Hepatocyte (in vitro differentiated cells): ENCODE data around the gene CROCC2. TPM values are rescaled to one million over a fixed set of nuclear protein-coding genes. Genes with fewer than 3 reads are reported as not detected.

ENCODE experiments used
- DNase-seq: peaks from one replicate; pipeline ENCODE4 v3.0.0-alpha.2; 2016; ENCODE audit warnings: low spot score
- H2AFZ ChIP-seq: fragments of 200-600 bp; sonication (generic); 2 replicates; pipeline ENCODE4 v1.6.0; 2016; ENCODE audit warnings: antibody characterized with exemption, mild to moderate bottlenecking
- H3K27ac ChIP-seq: fragments of 200-600 bp; sonication (generic); 2 replicates; pipeline ENCODE4 v1.5.1; 2016; ENCODE audit warnings: mild to moderate bottlenecking
- H3K27me3 ChIP-seq: fragments of 200-600 bp; sonication (generic); 2 replicates; pipeline ENCODE4 v1.6.1; 2016
- H3K36me3 ChIP-seq: fragments of 200-600 bp; sonication (generic); replicated peaks from 2 replicates; pipeline ENCODE4 v1.5.1; 2016; ENCODE audit warnings: low read depth; ENCODE audit not compliant: insufficient read depth
- H3K4me1 ChIP-seq: fragments of 200-600 bp; sonication (generic); 2 replicates; pipeline ENCODE4 v1.5.1; 2016; ENCODE audit warnings: mild to moderate bottlenecking, moderate library complexity; ENCODE audit not compliant: insufficient read depth
- H3K4me2 ChIP-seq: fragments of 200-600 bp; sonication (generic); 2 replicates; pipeline ENCODE4 v1.6.0; 2016
- H3K4me3 ChIP-seq: fragments of 200-600 bp; sonication (generic); 2 replicates; pipeline ENCODE4 v1.5.1; 2016; ENCODE audit warnings: mild to moderate bottlenecking
- H3K79me2 ChIP-seq: fragments of 200-600 bp; sonication (generic); 2 replicates; pipeline ENCODE4 v1.6.0; 2017; ENCODE audit warnings: mild to moderate bottlenecking
- H3K9me2 ChIP-seq: fragments of 200-600 bp; sonication (generic); replicated peaks from 2 replicates; pipeline ENCODE4 v1.6.0; 2017; ENCODE audit warnings: mild to moderate bottlenecking; ENCODE audit not compliant: insufficient read depth
- H3K9me3 ChIP-seq: fragments of 200-600 bp; sonication (generic); 2 replicates; pipeline ENCODE4 v1.5.1; 2016; ENCODE audit warnings: low read depth, mild to moderate bottlenecking
- H4K20me1 ChIP-seq: fragments of 200-600 bp; sonication (generic); 2 replicates; pipeline ENCODE4 v1.6.0; 2016; ENCODE audit warnings: mild to moderate bottlenecking; ENCODE audit not compliant: insufficient read depth, poor library complexity, severe bottlenecking
- EZH2 ChIP-seq: fragments of 200-600 bp; sonication (generic); IDR thresholded peaks from 2 replicates; pipeline ENCODE4 v1.6.1; 2016; ENCODE audit warnings: antibody characterized with exemption, mild to moderate bottlenecking, borderline replicate concordance
- EZH2phosphoT487 ChIP-seq: fragments of 200-600 bp; sonication (generic); IDR thresholded peaks from one replicate; pipeline ENCODE4 v1.6.1; 2018; ENCODE audit warnings: antibody characterized with exemption, mild to moderate bottlenecking, low read depth, moderate library complexity; ENCODE audit not compliant: unreplicated experiment, severe bottlenecking
- WGBS: methylation state at CpG from one replicate; pipeline ENCODE4 v1.1.6; 2016; ENCODE audit warnings: low lambda C conversion rate; ENCODE audit errors: missing lambda C conversion rate; 5-methylcytosine and 5-hydroxymethylcytosine counted together
- polyA plus RNA-seq: library from polyadenylated mRNA; unstranded; fragments of >200 nt; fragmentation: Nextera tagmentation; extraction: Ambion mirVana; gene quantifications from 2 replicates; pipeline ENCODE4 v1.2.1, GENCODE V29; 2016
- total RNA-seq: library from RNA; depleted of rRNA; stranded (reverse); fragments of >200 nt; gene quantifications from 2 replicates; pipeline ENCODE4 v1.2.3, GENCODE V29; 2014
- TF ChIP-seq, protein P1 (sequence below): fragments of 200-600 bp; sonication (generic); IDR thresholded peaks from 2 replicates; pipeline ENCODE4 v1.5.1; 2016; ENCODE audit warnings: antibody characterized with exemption, mild to moderate bottlenecking; ENCODE audit not compliant: poor library complexity

The CROCC2 gene
- total and polyA plus RNA-seq, 2 experiments from 2014 or later = 0.04 to 0.10 TPM

DNA sequence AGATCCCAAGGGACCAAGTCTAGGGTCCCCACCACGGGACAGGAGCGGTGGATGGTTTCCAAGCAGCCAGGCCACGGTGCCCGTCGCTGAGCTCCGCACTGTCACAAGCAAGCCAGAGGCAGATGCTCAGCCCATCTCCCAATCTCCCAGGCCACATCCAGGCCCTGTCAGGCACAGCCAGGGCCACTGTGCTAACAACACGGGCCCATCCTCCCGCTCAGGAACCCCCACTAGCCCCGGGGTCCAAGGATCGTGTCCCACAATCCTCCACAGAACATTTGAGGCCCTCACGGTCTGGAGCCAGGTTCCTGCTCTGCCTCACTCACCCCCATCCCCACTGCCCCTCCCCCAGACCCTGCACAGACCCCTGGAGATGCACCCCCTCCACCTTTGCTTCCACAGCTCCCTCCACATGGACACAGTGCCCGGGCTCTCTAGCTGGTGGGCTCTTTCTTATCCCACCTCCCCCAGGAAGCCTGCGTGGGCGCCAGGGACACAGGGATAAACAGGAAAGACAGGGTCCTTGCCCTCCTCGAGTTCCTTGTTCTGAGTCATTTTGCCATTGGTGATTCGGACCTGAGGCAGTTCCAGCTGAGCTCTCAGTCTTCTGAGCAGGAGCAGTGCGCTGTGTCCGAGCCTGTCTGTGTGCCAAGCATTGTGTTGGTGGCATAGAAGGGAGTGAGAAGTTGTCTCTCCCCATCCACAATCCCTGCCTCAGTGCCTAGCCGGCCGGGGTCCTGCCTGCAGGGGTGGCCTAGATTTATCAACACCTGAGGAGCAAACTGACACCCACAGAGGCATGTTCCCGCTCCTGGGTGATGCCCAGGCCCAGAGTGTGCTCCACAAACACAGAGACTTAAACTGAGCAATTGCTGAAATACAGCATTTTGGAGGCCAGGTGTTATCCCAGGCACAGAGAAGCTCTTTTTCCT lies 7.0 kb downstream of the CROCC2 start:
- peaks cover 20% of the 10 kb centered on the region for H3K4me1 ChIP-seq
- no peaks in the 10 kb centered on the region for H3K9me2 ChIP-seq
- H3K4me3 ChIP-seq = no peak overlapping the region
- H3K36me3 ChIP-seq = no peaks in the 10 kb centered on the region
- DNase-seq = no peak
- no peak overlapping the region for H2AFZ ChIP-seq
- H3K27ac ChIP-seq = no peak overlapping the region
- H3K79me2 ChIP-seq = no peaks in the 10 kb centered on the region
- H4K20me1 ChIP-seq = no peaks in the 10 kb centered on the region
- TF ChIP-seq EZH2phosphoT487 = no peak
- no peak for TF ChIP-seq EZH2
- TF ChIP-seq, protein P1, sequence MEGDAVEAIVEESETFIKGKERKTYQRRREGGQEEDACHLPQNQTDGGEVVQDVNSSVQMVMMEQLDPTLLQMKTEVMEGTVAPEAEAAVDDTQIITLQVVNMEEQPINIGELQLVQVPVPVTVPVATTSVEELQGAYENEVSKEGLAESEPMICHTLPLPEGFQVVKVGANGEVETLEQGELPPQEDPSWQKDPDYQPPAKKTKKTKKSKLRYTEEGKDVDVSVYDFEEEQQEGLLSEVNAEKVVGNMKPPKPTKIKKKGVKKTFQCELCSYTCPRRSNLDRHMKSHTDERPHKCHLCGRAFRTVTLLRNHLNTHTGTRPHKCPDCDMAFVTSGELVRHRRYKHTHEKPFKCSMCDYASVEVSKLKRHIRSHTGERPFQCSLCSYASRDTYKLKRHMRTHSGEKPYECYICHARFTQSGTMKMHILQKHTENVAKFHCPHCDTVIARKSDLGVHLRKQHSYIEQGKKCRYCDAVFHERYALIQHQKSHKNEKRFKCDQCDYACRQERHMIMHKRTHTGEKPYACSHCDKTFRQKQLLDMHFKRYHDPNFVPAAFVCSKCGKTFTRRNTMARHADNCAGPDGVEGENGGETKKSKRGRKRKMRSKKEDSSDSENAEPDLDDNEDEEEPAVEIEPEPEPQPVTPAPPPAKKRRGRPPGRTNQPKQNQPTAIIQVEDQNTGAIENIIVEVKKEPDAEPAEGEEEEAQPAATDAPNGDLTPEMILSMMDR = no peak
- H3K9me3 ChIP-seq = no peaks in the 10 kb centered on the region
- WGBS = 87% methylated on average over 18 of the region's 21 CpGs
- H3K4me2 ChIP-seq = no peak overlapping the region
- peaks cover 11% of the 10 kb centered on the region for H3K27me3 ChIP-seq

DNA sequence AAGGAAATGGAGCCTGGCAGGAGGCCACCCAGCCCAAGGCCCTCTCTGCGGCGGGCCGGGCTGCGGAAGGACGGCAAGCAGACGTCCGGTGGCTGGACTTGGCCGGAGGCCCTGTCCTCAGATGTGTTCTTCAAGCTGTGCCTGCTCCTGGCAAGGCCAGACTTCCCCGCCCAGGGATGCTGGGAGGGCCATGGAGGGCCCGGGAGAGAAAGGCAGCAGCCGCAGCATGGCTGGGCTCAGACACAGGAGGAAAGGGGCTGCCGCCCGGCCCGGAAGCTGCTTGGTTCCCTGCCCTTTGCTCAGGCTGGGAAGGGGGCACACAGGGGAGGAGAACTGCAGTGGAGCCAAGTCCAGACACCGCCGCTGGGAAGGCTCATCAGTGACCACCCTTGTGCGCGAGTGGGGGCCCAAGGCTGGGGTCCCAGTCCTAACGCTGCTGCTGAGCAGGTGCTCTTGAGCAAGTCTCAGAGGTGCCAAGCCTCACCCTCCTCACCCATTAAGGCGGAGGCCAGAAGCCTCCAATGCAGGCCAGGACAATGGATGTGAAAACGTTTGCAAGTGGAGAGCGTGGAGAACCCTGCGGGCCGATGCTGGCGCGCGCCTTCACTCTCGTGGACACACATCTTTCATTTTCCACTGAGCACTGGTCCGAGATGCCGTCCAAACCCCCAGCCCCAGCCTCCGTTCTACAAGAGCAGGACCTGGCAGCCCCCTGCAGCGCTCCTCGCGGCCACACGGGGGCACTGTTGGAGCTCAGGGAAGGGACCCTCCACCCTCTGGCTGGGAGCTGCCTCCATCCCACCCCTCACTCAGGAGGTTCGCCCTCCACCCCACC lies 7.9 kb downstream of the CROCC2 start:
- peak; percentile 72 for DNase-seq
- H3K27ac ChIP-seq = no peak overlapping the region

DNA sequence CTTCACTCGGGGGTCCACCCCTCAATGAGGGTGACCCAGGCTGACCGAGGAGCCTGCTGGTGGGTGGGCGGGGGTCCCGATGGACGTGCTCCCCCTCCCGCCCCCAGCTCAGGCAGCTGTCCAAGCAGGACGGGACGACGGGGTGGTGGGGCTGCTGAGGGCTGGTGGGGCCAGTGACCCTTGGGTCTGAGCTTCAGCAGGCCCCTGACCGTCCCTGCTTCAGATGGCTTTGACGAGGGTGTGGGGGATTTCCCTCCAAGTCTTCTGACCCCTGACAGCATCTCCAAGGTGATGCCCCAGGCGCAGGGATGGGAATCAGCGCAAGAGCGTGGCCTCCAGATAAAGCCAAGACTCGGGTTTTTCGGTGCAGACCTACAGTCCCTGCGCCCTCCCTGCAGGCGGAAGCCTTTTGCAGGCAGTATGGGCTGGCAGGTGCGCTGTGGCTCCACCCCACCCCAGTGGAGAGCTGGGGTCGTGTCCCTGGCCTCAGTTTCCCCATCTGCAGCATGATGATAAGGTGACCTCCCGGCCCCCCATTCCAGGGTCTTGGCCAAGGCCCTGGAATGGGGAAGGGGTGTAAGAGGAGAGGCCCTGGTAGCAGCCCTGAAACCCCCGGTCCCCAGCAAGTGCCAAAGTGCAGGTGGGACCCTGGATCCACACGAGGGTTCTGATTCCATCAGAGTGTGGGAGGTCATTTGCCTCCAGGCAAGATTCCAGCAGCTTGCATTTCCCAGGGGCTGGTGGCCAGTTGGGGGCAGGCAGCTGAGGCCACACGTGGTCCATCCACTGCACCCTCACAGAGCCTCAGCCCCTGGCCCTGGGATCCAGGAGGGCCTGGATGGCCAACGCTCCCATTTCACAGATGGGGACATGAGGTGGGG lies 8.7 kb downstream of the CROCC2 start:
- no peak overlapping the region for H3K27ac ChIP-seq
- WGBS = 82% methylated on average over 16 of the region's 25 CpGs
- no peaks in the 10 kb centered on the region for H3K9me2 ChIP-seq
- no peaks in the 10 kb centered on the region for H3K79me2 ChIP-seq
- no peak overlapping the region for H2AFZ ChIP-seq
- peaks cover 11% of the 10 kb centered on the region for H3K27me3 ChIP-seq
- TF ChIP-seq EZH2phosphoT487 = no peak
- no peak for TF ChIP-seq EZH2
- TF ChIP-seq, protein P1 = no peak
- H3K36me3 ChIP-seq = no peaks in the 10 kb centered on the region
- no peaks in the 10 kb centered on the region for H3K9me3 ChIP-seq
- H3K4me3 ChIP-seq = no peak overlapping the region
- DNase-seq = no peak
- peaks cover 20% of the 10 kb centered on the region for H3K4me1 ChIP-seq
- no peaks in the 10 kb centered on the region for H4K20me1 ChIP-seq
- no peak overlapping the region for H3K4me2 ChIP-seq

More for the DNA sequence above, 7.9 kb downstream of the CROCC2 start:
- H3K79me2 ChIP-seq = no peaks in the 10 kb centered on the region
- peaks cover 11% of the 10 kb centered on the region for H3K27me3 ChIP-seq
- no peak overlapping the region for H3K4me2 ChIP-seq
- TF ChIP-seq, protein P1 = peak; percentile 95
- TF ChIP-seq EZH2phosphoT487 = no peak
- no peak for TF ChIP-seq EZH2
- H3K9me2 ChIP-seq = no peaks in the 10 kb centered on the region
- H2AFZ ChIP-seq = no peak overlapping the region
- H3K9me3 ChIP-seq = no peaks in the 10 kb centered on the region
- H4K20me1 ChIP-seq = no peaks in the 10 kb centered on the region
- no peak overlapping the region for H3K4me3 ChIP-seq
- WGBS = 57% methylated on average over 35 of the region's 36 CpGs
- H3K4me1 ChIP-seq = peaks cover 20% of the 10 kb centered on the region
- H3K36me3 ChIP-seq = no peaks in the 10 kb centered on the region
